HG03159 (cell line): Measurements from ENCODE around the gene BCAM.
A peak's percentile ranks its signal among the peaks of the same experiment; 100 is the strongest.

Experiments used
- ATAC-seq: cut with Tn5 transposase; IDR thresholded peaks from one replicate; pipeline ENCODE4 v1.9.1; 2021; ENCODE audit warnings: mild to moderate bottlenecking, moderate library complexity; ENCODE audit not compliant: unreplicated experiment

The BCAM gene

DNA sequence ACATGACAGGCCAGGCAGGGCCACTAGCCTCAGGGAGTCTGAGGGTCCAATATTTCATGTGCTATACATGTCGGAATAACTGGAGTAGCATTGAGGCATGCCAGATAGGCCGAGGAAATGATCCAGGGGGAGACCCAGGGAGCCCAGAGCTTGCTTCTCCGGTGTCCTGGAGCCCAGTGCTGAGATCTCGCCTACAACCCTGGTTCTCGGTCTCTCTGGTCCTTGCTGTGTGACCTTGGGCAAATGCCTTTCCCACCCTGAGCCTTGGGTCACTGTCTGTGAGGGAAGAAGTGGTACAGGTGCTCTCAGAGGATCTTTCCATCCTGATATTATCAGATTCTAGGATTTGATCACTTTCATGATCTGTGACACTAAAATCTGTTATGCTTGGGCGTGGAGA, 19.9 kb upstream of the BCAM start:
- no peak for ATAC-seq

DNA sequence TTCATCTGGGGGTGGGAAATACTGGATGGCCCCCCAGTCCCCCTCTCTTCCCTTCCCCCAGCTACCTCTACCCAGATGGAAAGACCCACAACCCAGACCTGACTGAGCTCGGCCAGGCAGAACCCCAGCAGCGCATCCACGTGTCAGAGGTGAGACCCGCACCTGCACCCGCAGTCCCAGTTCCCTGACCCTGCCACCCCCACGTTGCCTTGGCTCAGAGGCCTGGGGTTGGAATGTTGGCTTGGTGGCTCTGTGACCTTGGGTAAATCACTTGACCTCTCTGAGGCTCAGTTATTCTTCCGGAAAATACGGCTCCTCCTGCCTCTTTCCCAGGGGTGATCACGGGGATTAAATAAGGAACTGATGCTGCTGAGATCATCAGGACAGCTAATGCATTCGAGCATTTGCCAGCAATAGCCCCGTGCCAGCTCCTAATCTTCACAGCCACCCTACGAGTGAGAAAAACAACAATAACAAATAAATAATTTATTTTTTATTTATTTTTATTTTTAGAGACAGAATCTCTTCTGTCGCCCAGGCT, 18.9 kb upstream of the BCAM start:
- no peak for ATAC-seq

- no peak for ATAC-seq
These were observed 16.6 kb upstream of the BCAM start for GRCh38 chr19:44792281-44792680.

DNA sequence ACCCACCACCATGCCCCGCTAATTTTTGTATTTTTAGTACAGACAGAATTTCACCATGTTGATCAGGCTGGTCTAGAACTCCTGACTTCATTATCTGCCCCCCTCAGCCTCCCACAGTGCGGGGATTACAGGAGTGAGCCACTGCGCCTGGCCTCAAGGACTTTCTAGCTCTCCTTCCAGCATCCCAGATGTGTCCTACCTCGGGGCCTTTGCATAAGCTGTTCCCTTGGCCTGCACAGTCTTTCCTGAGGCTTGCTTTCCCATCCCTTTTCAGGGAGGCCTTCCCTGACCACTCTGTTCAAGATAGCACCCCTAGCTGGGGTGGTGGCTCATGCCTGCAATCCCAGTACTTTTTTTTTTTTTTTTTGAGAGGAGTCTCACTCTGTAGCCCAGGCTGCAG, 14.3 kb upstream of the BCAM start:
- no peak for ATAC-seq

DNA sequence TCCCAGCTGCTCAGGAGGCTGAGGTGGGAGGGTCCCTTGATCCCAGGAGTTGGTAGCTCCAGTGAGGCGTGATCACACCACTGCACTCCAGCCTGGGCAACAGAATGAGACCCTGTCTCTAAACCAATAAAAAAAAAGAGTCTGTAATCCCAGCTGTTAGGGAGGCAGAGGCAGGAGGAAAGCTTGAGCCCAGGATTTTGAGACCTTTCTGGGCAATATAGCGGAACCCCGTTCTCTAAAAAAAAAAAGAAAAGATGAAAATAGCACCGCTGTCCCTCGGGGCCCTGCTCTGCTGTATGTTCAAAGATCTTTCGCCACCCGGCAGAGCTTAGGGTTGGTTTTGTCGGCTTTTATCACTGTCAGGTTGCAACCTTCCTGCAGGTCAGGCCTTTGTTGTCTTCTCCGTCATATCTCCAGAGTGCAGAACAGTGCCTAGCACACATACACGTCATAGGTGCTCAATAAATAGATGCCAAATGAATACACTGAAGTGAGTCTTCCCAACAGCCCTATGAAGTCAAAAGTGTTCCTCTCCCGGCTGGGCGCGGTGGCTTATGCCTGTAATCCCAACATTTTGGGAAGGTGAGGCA, 13.4 kb upstream of the BCAM start:
- ATAC-seq, result no peak

DNA sequence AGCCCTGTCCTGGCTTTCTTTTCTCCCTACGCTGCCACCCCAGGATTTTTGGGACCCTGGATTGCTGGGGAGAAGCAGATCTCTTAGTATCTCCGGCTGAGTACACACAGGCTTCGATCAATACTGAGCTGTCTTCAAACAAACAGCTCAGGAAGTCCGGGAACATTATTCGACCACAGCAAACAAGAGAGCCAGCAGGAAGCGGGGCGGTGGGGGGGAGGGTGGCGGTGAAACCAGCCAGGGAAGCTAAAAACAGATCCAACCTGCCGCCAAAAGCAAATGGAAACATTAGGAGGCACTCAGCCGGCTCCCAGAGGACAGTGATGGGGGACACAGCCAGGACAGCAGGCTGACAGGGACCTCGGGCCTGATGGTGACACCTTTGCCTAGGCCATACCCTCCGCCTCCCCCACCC, 12.2 kb upstream of the BCAM start:
- no peak for ATAC-seq

GRCh38 chr19:44799627-44800346, 9.1 kb upstream of the BCAM start:
- ATAC-seq, result no peak

DNA sequence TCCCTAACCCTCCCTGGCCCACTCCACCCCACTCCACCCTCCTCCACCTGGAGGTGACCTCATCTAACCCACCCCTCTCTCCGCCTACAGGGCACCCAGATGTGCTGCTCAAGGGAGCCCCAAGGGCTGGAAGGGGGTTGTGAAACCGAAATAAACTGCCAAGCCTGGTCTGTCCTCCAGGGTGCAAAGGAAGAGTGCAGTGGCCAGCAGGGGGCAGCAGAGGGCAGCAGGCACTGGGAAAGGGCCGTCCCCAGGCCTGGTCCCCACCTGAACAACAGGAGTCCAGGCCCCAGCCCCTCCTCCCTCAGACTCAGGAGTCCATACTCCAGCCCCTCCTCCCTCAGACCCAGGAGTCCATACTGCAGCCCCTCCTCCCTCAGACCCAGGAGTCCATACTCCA, 8.4 kb upstream of the BCAM start:
- ATAC-seq, result peak; percentile 76

- no peak for ATAC-seq
These were observed 5.2 kb upstream of the BCAM start for GRCh38 chr19:44803442-44804428.

DNA sequence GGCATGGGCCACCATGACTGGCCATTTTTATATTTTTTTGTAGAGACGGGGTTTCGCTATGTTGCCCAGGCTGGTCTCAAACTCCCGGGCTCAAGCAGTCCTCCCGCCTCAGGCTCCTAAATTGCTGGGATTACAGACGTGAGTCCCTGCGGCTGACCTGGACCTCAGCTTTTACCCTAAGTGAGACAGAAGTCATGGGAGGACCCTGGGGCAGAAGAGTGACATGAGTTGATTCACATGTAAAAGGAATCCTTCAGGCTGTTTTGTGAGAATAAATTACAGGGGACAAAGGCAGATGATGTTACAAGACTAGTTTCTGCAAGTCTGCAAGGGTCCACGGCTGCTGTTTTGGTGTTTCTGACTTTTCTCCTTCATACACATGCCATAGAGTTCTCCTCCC, 2.6 kb upstream of the BCAM start:
- ATAC-seq, result no peak

DNA sequence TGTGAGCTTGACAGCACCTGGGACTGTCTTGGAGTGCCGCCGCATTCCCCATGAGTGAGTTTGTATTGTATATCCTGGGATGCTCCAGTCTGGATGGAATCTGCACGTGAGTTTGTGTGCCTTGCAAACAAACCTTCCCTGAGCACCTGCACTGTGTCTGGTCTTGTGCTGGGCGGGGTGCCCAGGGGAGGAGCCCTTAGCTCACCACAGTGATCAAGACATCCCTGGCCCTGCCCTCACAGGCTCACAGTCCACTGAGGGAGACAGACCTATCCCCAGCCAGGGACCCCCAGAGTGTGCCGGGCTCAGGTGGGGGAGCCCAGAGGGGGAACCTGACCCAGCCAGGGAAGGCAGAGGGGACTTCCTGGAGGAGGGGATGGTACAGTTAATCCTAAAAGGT, 1.7 kb upstream of the BCAM start:
- no peak for ATAC-seq

GRCh38 chr19:44807652-44808462, 1.0 kb upstream of the BCAM start:
- no peak for ATAC-seq

DNA sequence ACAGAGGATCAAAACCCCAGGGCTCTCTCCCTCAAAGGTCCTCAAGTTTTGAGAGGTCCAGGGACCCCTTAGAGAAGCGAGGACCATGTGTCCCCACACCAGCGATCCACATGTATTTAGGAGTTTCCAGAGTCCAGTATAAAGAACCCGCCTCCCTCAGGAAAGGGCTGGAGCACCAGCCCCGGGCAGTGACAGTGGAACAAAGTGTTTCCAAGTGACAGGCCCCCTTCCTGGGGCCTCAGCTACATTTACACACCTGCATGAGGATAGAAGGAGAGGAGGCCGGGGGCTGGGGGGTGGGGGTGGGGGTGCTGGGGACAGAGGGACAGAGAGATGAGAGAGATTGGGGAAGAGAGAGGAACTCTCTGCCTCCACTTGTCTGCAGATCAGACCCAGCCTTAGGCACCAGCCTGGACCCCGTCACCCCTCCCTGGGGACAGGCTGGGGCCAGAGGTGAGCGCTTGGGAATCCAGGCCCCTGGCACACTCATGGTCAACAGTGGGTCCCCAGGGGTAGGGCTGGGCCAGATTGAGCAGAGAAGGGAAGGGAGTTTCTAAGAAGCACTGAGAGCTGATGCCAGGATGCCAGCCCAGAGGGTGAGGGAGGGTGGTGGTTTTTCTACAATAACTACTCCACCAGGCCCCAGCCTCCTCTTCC, 802 bp downstream of the BCAM start:
- no peak for ATAC-seq

- no peak for ATAC-seq
These were observed 1.6 kb downstream of the BCAM start for GRCh38 chr19:44810234-44811121.

DNA sequence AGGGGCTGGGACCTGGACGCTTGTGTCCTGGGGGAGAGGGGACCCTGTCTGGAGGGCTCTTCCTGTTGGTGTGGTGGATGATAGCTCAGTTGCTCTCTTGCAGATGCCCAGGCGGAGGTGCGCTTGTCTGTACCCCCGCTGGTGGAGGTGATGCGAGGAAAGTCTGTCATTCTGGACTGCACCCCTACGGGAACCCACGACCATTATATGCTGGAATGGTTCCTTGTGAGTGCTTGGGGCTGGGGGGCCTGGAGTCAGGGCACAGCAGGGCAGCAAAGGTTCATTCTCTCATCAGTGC, 2.2 kb downstream of the BCAM start:
- no peak for ATAC-seq

- ATAC-seq, result no peak
These were observed 3.3 kb downstream of the BCAM start for GRCh38 chr19:44812142-44812718.

DNA sequence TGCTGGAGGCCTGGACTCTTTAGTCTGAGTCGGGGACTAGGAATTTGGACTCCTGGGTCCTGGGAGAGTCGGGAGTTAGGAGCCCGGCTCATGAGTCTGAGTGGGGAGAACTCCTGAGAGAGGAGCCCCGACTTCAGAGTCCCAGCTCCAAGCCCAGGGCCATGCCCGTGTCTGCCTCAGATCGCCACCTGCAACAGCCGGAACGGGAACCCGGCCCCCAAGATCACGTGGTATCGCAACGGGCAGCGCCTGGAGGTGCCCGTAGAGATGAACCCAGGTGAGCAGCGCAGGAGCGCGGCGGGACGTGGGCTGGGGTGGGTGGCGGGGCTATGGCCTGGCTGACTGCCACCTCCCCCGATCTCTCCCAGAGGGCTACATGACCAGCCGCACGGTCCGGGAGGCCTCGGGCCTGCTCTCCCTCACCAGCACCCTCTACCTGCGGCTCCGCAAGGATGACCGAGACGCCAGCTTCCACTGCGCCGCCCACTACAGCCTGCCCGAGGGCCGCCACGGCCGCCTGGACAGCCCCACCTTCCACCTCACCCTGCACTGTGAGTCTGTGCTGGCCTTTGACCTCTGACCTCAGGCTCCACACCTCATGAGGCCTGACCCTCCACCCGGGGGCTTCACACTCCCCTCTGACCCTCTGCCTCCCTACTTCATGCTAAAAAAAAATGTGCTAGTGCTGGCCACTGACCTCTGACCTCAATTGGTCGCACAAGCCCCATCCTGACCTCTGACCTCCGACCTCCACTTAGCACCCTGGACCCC, 4.4 kb downstream of the BCAM start:
- ATAC-seq, result no peak

DNA sequence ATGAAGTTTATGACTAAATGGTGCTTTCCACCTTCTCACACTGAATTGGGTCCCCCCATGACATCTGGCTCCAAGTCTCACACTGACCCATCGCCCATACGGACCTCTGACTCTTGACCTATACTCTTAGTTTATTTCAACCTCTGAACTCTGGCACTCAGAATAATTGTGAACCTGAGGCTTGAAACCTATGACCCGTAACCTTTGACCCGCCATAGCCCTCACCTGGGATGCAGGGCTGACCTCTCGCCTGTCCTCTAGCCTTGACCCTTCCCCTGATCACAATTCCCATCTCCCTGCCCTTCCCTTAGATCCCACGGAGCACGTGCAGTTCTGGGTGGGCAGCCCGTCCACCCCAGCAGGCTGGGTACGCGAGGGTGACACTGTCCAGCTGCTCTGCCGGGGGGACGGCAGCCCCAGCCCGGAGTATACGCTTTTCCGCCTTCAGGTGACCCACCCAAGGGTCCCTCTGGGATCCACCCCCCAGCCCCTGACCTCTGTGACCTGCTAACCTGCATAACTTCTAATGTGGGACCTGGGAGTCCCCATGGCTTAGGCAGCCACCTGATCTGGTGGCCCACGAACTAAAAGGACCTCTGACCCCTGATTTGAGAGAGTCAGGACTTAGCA, 5.1 kb downstream of the BCAM start:
- ATAC-seq, result no peak
